GM21786 (cell line): ENCODE measurements around the gene TMTC1.
"Not testable (repeated sequence)": the region's sequence is repeated elsewhere in the genome, so short reads cannot be mapped to it uniquely, and the experiment has no call there.

Experiments used
- ATAC-seq: cut with Tn5 transposase; IDR thresholded peaks from one replicate; pipeline ENCODE4 v1.9.1; 2021; ENCODE audit not compliant: unreplicated experiment

The TMTC1 gene

GRCh38 chr12:29578731-29579130 is 205.0 kb downstream of the TMTC1 start:
- ATAC-seq, result no peak

DNA sequence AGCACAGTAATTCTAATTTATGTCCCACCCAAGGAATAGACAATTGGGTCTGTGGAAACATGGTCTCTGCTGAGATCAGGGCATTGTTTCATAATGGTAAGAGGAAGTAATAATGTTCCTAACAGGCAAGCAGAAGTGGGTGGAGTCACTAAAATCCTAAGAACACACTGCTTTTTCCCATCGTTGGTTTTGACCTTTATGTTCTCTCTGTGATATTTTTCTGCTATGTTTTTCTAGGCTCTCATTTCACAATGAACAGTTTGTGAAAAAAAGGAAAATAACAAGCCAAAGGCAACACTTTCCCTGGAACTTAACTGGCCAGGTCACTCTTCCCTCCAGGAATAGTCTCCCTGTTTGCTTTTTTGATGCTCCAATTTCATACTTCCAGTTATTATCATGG is 205.7 kb downstream of the TMTC1 start:
- ATAC-seq, result no peak

DNA sequence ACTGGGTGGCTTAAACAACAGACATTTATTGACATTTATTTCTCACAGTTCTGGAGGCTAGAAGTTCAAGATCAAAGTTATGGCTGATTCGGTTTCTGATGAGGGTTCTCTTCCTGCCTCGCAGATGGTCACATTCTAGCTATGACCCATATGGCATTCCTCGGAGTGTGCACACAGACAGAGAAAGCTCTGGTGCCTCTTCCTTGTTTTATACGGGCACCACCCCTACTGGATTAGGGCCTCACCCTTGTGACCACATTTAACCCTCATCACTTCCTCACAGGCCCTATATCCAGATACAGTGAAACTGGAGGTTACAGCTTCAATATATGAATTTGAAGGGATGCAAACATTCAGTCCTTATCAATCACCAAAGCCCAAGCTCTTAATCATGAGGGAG is 209.2 kb downstream of the TMTC1 start:
- ATAC-seq, result no peak

DNA sequence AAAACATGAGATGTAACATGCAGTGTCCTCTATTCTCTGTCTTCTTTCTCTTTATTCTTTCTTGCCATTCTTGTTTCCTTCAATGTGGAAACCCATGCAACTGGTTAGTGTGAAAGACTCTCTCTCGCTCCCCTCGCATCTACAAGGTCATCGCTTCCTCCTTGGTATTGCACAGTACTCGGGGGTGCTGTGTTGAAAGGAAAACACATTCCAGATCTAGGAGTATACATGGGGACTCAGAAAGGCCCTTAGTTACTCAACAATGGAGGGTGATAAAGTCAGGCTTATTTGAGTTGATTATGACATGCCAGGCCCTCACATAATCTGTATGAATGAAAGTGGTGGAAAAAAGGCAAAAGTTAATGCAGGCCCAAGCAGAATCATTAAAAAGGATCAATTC is 210.8 kb downstream of the TMTC1 start:
- ATAC-seq, result no peak

- ATAC-seq, result no peak
These were observed 211.3 kb downstream of the TMTC1 start for GRCh38 chr12:29572464-29572863.

DNA sequence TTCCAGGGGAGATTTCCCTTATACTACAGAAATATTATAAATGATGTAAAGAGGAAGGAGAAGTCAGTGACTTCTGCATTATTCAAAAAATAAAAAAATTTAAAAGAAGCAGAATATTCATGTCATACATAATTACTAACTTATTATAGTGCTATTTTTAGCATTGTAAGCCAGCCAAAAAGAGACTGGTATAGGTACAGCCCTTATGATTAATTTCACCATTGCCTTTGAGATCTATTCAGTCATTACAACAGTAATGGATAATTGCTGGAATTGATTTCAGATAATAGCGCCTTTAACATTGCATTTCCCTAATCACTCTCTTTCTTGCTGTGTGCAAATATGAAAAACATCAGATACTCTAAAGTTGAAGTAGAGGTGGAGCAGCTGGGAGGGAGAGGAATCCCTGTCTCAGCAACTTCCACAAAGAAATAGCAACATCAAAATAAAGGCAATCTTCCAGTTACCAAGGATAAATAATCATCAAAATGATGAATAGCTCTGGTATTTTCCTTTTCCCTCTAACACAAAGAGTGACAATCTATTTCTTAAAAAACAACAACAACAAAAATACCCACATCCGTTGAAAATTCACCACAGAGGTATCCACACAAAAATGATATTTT is 214.5 kb downstream of the TMTC1 start:
- ATAC-seq, result no peak

DNA sequence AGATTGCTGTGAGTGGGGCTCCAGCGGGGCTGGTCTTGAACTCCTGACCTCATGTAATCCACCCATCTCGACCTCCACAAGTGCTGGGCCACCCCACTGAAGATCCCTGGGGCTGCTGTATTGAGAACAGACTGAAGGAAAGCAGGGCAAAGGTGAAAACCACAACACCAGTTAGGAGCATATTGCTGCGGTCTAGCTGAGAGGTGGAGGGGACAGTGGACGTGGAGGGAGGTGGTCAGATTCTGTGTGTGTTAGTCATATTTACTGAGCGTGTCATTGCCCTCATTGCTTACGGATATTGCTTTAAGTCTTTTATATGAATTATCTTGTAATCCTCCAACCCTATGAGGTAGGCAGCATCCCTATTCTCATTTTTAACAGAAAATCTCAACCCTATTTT is 217.3 kb downstream of the TMTC1 start:
- no peak for ATAC-seq

- no peak for ATAC-seq
These were observed 218.0 kb downstream of the TMTC1 start for GRCh38 chr12:29565727-29566126.

DNA sequence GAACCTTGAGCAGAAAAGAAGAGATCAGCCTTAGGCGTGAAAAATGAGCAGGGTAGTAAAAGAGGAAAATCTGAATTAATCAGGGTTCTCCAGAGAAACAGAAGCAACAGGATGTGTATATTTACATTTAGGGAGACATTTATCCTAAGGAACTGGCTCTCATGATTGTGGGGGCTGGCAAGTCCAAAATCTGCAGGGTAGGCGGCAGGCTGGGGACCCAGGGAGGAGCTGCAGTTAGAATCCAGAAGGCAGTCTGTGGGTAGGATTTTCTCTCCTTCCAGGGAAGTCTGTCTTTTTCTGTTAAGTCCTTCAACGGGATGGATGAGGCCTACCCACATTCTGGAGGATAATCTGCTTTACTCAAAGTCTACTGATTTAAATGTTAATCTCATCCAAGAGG is 218.8 kb downstream of the TMTC1 start:
- no peak for ATAC-seq

DNA sequence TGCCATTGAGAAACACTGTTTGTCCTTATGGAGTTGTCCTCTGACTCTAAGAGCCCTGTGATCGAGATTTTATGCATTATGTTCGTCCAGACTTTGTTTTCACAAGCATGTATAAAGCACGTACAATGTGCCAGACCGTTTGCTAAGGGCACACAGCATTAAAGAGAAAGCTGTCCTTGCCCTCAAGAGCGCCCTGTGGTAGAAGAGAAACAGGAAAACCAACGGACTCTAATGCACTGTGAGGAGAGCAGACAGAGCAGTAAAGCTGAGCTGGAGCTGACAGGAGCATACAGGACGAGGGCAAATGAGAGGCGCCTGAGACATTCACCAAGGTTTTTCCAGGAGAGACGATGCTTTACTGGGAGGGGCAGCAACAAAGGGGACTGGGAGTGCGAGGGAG is 220.1 kb downstream of the TMTC1 start:
- no peak for ATAC-seq

GRCh38 chr12:29563071-29563470 is 220.7 kb downstream of the TMTC1 start:
- ATAC-seq, result no peak

GRCh38 chr12:29562110-29562804 is 221.5 kb downstream of the TMTC1 start:
- no peak for ATAC-seq

GRCh38 chr12:29561664-29562071 is 222.1 kb downstream of the TMTC1 start:
- no peak for ATAC-seq

GRCh38 chr12:29559198-29559597 is 224.5 kb downstream of the TMTC1 start:
- ATAC-seq, result no peak

DNA sequence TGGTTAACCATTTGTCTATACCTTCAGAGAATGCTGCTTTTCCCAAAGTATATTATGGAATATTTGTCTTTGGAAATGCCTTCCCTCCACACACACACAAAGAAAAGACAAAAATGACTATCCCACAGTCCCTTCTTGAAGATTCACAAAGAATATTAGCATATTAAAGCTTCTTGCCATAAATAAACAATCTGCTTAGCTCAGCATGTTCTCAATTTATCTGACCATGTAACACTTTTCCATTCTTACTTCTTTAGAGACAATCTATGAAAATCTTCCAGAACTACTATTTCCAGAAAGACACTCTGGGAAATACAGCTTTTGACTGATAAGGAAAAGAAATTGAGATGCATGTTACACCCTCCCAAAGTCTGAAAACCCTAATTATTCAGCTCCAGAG is 227.4 kb downstream of the TMTC1 start:
- ATAC-seq, result no peak

- ATAC-seq, result not testable (repeated sequence)
These were observed 228.3 kb downstream of the TMTC1 start for GRCh38 chr12:29555451-29555850.

DNA sequence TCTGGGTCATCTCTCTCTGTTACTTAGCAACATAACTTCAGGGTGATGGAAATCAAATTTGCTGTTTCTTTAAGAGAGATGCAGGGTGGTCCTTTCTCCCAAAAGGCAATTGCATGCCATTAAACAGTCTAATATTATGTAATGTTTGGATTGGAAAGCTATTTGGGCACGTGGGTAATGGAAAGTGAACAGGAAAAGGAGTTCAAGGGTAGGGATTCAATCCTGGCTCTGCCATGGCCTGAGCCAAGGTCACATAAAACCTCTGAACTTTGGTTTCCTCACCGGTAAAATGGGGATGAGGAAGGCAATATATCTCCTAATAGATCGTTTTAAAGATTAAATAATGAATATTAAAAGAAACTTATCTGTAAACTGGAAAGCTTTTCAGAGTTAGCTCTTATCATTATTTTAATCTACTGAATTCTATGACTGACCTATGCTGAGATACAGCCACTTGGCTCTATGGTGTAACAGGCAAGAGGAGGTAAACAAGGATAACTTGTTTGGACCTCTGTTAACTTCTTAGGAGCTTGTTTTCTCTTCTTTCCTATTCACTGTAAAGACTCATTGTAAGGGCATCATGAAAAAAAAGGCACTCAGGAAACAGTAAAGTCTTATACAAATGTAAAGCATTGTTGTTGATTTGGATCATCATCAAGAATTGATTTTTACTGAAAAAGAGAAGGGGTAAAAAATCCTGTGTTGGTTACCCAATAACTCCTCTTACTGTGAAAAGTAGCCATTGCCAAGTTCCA is 230.6 kb downstream of the TMTC1 start:
- no peak for ATAC-seq

GRCh38 chr12:29552324-29552927 is 231.3 kb downstream of the TMTC1 start:
- peak; percentile 85 for ATAC-seq

DNA sequence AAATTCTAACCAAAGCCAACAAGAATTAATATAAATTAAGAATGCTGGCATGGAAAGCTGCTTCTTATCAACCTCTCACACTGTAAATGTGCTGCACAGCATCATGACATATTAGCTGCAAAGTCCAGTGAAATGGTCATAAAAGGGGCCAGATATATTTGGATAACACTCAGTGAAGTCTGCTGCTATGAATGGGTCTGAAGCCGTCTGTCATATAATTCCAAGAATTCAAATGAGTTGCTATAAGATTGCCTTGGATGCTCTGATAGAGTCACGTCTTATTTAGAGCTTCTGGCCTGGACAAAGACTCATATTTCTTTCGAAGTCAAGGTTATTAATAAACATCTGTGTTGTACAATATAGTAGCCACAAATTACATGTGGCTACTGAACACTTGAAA is 231.9 kb downstream of the TMTC1 start:
- no peak for ATAC-seq

GRCh38 chr12:29547864-29548263 is 235.9 kb downstream of the TMTC1 start:
- no peak for ATAC-seq

DNA sequence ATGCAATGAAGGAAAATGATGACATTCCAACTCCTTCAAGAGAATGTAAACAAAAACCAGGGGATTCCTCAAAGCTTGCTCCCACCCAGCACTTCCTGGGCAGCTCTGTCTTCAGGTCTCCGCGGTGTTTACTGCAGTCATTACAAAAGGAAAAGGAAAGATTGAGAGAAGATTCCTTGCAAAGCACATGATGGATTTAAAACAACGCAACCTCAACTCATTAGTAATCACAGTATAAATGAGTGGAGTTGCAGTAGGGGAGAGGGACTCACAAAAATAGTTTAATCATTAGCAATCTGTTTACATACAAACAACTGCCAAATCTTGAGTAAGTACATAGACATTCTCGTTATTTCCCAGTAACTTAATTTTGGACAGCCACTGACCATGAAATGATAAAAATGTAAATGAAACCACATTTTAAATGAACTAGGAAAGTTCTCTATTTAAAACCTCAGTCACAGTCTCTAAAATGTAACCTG is 236.6 kb downstream of the TMTC1 start:
- no peak for ATAC-seq

GRCh38 chr12:29546000-29546399 is 237.7 kb downstream of the TMTC1 start:
- no peak for ATAC-seq
